Neural crest cell (in vitro differentiated cells): ENCODE data around the gene AGO4. TPM values are rescaled to one million over a fixed set of nuclear protein-coding genes. Genes with fewer than 3 reads are reported as not detected.

ENCODE experiments used
- DNase-seq: peaks from one replicate; pipeline ENCODE4 v3.0.0; 2021; ENCODE audit warnings: low read depth, mixed read lengths, low spot score
- H3K27ac Mint-ChIP-seq: one replicate; pipeline ENCODE4 v1.8.0; 2021; ENCODE audit warnings: mild to moderate bottlenecking, mixed read lengths; ENCODE audit not compliant: unreplicated experiment
- H3K27me3 Mint-ChIP-seq: 2 replicates; pipeline ENCODE4 v1.8.0; 2021; ENCODE audit warnings: low read depth, mild to moderate bottlenecking, mixed read lengths
- H3K36me3 Mint-ChIP-seq: 2 replicates; pipeline ENCODE4 v1.8.0; 2021; ENCODE audit warnings: low read depth, mild to moderate bottlenecking, mixed read lengths
- H3K4me1 Mint-ChIP-seq: 2 replicates; pipeline ENCODE4 v1.8.0; 2021; ENCODE audit warnings: mixed read lengths
- H3K4me3 Mint-ChIP-seq: one replicate; pipeline ENCODE4 v1.8.0; 2021; ENCODE audit warnings: mild to moderate bottlenecking, mixed read lengths
- H3K9me3 Mint-ChIP-seq: 2 replicates; pipeline ENCODE4 v1.8.0; 2021; ENCODE audit warnings: mixed read lengths
- total RNA-seq: library from RNA; stranded (reverse); gene quantifications from 2 replicates; pipeline ENCODE4 v1.2.1, GENCODE V29; 2021
- TF ChIP-seq, protein P1 (sequence below): fragments of 200-600 bp; sonication (generic); conservative IDR thresholded peaks from 2 replicates; pipeline ENCODE4 v1.5.0; 2021; ENCODE audit warnings: antibody characterized with exemption, mild to moderate bottlenecking

The AGO4 gene
- total RNA-seq, 1 donor from 2014 or later: 17.1 TPM

DNA sequence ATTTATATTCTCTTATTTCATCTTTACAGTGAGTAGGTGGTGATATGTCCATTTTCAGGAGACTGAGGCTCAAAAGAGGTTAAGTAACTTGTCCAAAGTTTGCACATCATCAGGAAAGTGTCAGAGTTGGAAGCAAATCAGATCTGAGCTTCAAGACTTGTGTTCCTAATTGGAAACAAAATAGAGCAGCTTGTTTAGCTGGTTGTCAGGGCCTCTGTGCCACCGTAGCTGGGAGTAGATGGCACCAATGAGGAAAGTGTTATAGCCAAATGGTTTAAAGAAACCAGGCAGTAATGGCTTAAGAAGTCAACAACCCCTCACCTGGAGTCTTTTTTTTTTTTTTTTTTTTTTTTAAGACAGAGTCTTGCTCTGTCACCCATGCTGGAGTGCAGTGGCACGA, 94.9 kb downstream of the AGO4 start:
- Mint-ChIP-seq H3K27ac (no peak overlapping the region), H3K4me1 (no peaks in the 10 kb centered on the region), H3K9me3 (no peaks in the 10 kb centered on the region), H3K36me3 (peaks cover 17% of the 10 kb centered on the region), H3K27me3 (no peaks in the 10 kb centered on the region), H3K4me3 (no peak overlapping the region)
- no peak for DNase-seq
- TF ChIP-seq, protein P1, sequence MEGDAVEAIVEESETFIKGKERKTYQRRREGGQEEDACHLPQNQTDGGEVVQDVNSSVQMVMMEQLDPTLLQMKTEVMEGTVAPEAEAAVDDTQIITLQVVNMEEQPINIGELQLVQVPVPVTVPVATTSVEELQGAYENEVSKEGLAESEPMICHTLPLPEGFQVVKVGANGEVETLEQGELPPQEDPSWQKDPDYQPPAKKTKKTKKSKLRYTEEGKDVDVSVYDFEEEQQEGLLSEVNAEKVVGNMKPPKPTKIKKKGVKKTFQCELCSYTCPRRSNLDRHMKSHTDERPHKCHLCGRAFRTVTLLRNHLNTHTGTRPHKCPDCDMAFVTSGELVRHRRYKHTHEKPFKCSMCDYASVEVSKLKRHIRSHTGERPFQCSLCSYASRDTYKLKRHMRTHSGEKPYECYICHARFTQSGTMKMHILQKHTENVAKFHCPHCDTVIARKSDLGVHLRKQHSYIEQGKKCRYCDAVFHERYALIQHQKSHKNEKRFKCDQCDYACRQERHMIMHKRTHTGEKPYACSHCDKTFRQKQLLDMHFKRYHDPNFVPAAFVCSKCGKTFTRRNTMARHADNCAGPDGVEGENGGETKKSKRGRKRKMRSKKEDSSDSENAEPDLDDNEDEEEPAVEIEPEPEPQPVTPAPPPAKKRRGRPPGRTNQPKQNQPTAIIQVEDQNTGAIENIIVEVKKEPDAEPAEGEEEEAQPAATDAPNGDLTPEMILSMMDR: no peak

Other genes starting within 250 kb of the AGO4 start
- 0.43 and 0.61 TPM in 2 replicates for gene TFAP2E, start 234.7 kb upstream of the AGO4 start, total RNA-seq
- 104 and 105 TPM in 2 replicates for gene PSMB2, start 166.5 kb upstream of the AGO4 start, total RNA-seq
- 18.0 and 19.0 TPM in 2 replicates for gene C1orf216, start 89.1 kb upstream of the AGO4 start, total RNA-seq
- 69.4 and 73.8 TPM in 2 replicates for gene CLSPN, start 38.0 kb upstream of the AGO4 start, total RNA-seq
- 61.5 and 65.3 TPM in 2 replicates for gene AGO1, start 75.2 kb downstream of the AGO4 start, total RNA-seq
- gene AGO3, start 123.1 kb downstream of the AGO4 start, total RNA-seq: 27.9 and 29.2 TPM in 2 replicates